ENCODE measurements around the gene SPEG. TPM values are rescaled to one million over a fixed set of nuclear protein-coding genes. Genes with fewer than 3 reads are reported as not detected.

SPEG gene
- total RNA-seq, 1 donor from 2014 or later: 0.07 TPM

GRCh38 chr2:219437690-219438206 is 3.1 kb downstream of the SPEG start:
- intact Hi-C loops (cut with micrococcal nuclease): no loop called here
- Mint-ChIP-seq H3K27ac (no peak overlapping the region), H3K9me3 (no peaks in the 10 kb centered on the region), H3K4me1 (peaks cover 12% of the 10 kb centered on the region), H3K36me3 (ENCODE audit: low read depth) (no peaks in the 10 kb centered on the region), H3K4me3 (no peak overlapping the region), H3K27me3 (peaks cover 49% of the 10 kb centered on the region)
- no peak for DNase-seq

GRCh38 chr2:219438453-219438852 is 3.8 kb downstream of the SPEG start:
- no peak overlapping the region for H3K27ac Mint-ChIP-seq
- no peak for DNase-seq
- no peaks in the 10 kb centered on the region for H3K36me3 Mint-ChIP-seq (ENCODE audit: low read depth)
- H3K9me3 Mint-ChIP-seq: no peaks in the 10 kb centered on the region
- H3K4me1 Mint-ChIP-seq: peaks cover 14% of the 10 kb centered on the region
- H3K4me3 Mint-ChIP-seq: no peak overlapping the region
- intact Hi-C loops (cut with micrococcal nuclease): no loop called here
- peaks cover 50% of the 10 kb centered on the region for H3K27me3 Mint-ChIP-seq

- no peak overlapping the region for H3K4me3 Mint-ChIP-seq
- no peaks in the 10 kb centered on the region for H3K36me3 Mint-ChIP-seq (ENCODE audit: low read depth)
- H3K27ac Mint-ChIP-seq: no peak overlapping the region
- peaks cover 14% of the 10 kb centered on the region for H3K4me1 Mint-ChIP-seq
- no peak for DNase-seq
- no peaks in the 10 kb centered on the region for H3K9me3 Mint-ChIP-seq
- intact Hi-C loops (cut with micrococcal nuclease): no loop called here
- peaks cover 48% of the 10 kb centered on the region for H3K27me3 Mint-ChIP-seq
Measured at GRCh38 chr2:219439506-219439905, 4.9 kb downstream of the SPEG start.

- Mint-ChIP-seq H3K9me3 (no peaks in the 10 kb centered on the region), H3K36me3 (ENCODE audit: low read depth) (no peaks in the 10 kb centered on the region), H3K27me3 (peaks cover 43% of the 10 kb centered on the region), H3K4me1 (peaks cover 14% of the 10 kb centered on the region), H3K4me3 (peak overlapping the region; percentile 78), H3K27ac (no peak overlapping the region)
- DNase-seq: no peak
- intact Hi-C loops (cut with micrococcal nuclease): no loop called here
Measured at GRCh38 chr2:219440388-219441256, 6.0 kb downstream of the SPEG start.

- Mint-ChIP-seq H3K4me3 (peak overlapping the region; percentile 78), H3K4me1 (peaks cover 14% of the 10 kb centered on the region), H3K36me3 (ENCODE audit: low read depth) (no peaks in the 10 kb centered on the region), H3K27ac (peak overlapping the region; percentile 61), H3K9me3 (no peaks in the 10 kb centered on the region), H3K27me3 (peaks cover 39% of the 10 kb centered on the region)
- intact Hi-C loops (cut with micrococcal nuclease): no loop called here
- peak; percentile 77 for DNase-seq
Measured at GRCh38 chr2:219441451-219442255, 7.0 kb downstream of the SPEG start.

GRCh38 chr2:219442256-219443015 is 7.8 kb downstream of the SPEG start:
- no peaks in the 10 kb centered on the region for H3K36me3 Mint-ChIP-seq (ENCODE audit: low read depth)
- intact Hi-C loops (cut with micrococcal nuclease): no loop called here
- H3K9me3 Mint-ChIP-seq: no peaks in the 10 kb centered on the region
- peaks cover 43% of the 10 kb centered on the region for H3K27me3 Mint-ChIP-seq
- peaks cover 14% of the 10 kb centered on the region for H3K4me1 Mint-ChIP-seq
- peak overlapping the region; percentile 76 for H3K4me3 Mint-ChIP-seq
- no peak overlapping the region for H3K27ac Mint-ChIP-seq
- no peak for DNase-seq

GRCh38 chr2:219443016-219443696 is 8.5 kb downstream of the SPEG start:
- Mint-ChIP-seq H3K9me3 (no peaks in the 10 kb centered on the region), H3K4me3 (peak overlapping the region; percentile 76), H3K27me3 (peaks cover 43% of the 10 kb centered on the region), H3K36me3 (ENCODE audit: low read depth) (no peaks in the 10 kb centered on the region), H3K27ac (no peak overlapping the region), H3K4me1 (peaks cover 14% of the 10 kb centered on the region)
- intact Hi-C loops (cut with micrococcal nuclease): no loop called here
- no peak for DNase-seq

GRCh38 chr2:219443697-219444023 is 9.0 kb downstream of the SPEG start:
- Mint-ChIP-seq H3K27me3 (peaks cover 43% of the 10 kb centered on the region), H3K4me1 (peaks cover 14% of the 10 kb centered on the region), H3K27ac (no peak overlapping the region), H3K4me3 (no peak overlapping the region), H3K36me3 (ENCODE audit: low read depth) (no peaks in the 10 kb centered on the region), H3K9me3 (no peaks in the 10 kb centered on the region)
- no peak for DNase-seq
- intact Hi-C loops (cut with micrococcal nuclease): no loop called here

- intact Hi-C loops (cut with micrococcal nuclease): no loop called here
- Mint-ChIP-seq H3K4me1 (peaks cover 14% of the 10 kb centered on the region), H3K36me3 (ENCODE audit: low read depth) (no peaks in the 10 kb centered on the region), H3K27ac (no peak overlapping the region), H3K9me3 (no peaks in the 10 kb centered on the region), H3K4me3 (no peak overlapping the region), H3K27me3 (peaks cover 48% of the 10 kb centered on the region)
- DNase-seq: no peak
Measured at GRCh38 chr2:219444566-219445091, 10.0 kb downstream of the SPEG start.

GRCh38 chr2:219445220-219445640 is 10.6 kb downstream of the SPEG start:
- no peak for DNase-seq
- Mint-ChIP-seq H3K9me3 (no peaks in the 10 kb centered on the region), H3K27me3 (peaks cover 48% of the 10 kb centered on the region), H3K36me3 (ENCODE audit: low read depth) (no peaks in the 10 kb centered on the region), H3K4me1 (peaks cover 14% of the 10 kb centered on the region), H3K4me3 (no peak overlapping the region), H3K27ac (no peak overlapping the region)
- intact Hi-C loops (cut with micrococcal nuclease): no loop called here

GRCh38 chr2:219446101-219446504 is 11.5 kb downstream of the SPEG start:
- DNase-seq: no peak
- Mint-ChIP-seq H3K27me3 (peaks cover 48% of the 10 kb centered on the region), H3K9me3 (no peaks in the 10 kb centered on the region), H3K27ac (no peak overlapping the region), H3K4me3 (no peak overlapping the region), H3K36me3 (ENCODE audit: low read depth) (no peaks in the 10 kb centered on the region), H3K4me1 (peaks cover 11% of the 10 kb centered on the region)
- intact Hi-C loops (cut with micrococcal nuclease): no loop called here

GRCh38 chr2:219446689-219447088 is 12.0 kb downstream of the SPEG start:
- H3K4me3 Mint-ChIP-seq: no peak overlapping the region
- no peaks in the 10 kb centered on the region for H3K36me3 Mint-ChIP-seq (ENCODE audit: low read depth)
- no peak overlapping the region for H3K27ac Mint-ChIP-seq
- intact Hi-C loops (cut with micrococcal nuclease): no loop called here
- H3K27me3 Mint-ChIP-seq: peaks cover 43% of the 10 kb centered on the region
- H3K4me1 Mint-ChIP-seq: peaks cover 7% of the 10 kb centered on the region
- H3K9me3 Mint-ChIP-seq: no peaks in the 10 kb centered on the region
- DNase-seq: no peak
